ENCODE measurements around the gene EYS.

EYS gene

GRCh38 chr6:64850121-64850520 lies 856.9 kb downstream of the EYS start:
- DNase-seq = no peak
- WGBS = no CpG with 5 or more reads among the region's 1 CpG
- Histone ChIP-seq H4K91ac (ENCODE audit: low read length) (no peak overlapping the region), H3K27me3 (ENCODE audit: control insufficient read depth in 1 of 2, insufficient read depth in 1 of 2, low read length in 2 of 2) (no peaks in the 10 kb centered on the region), H4K8ac (ENCODE audit: low read length) (no peak overlapping the region), H3K79me1 (replicated peaks; ENCODE audit: low read length, poor library complexity, severe bottlenecking) (no peaks in the 10 kb centered on the region), H3K14ac (ENCODE audit: low read length in 2 of 2) (no peak overlapping the region), H3K9me3 (ENCODE audit: control insufficient read depth, low read length) (no peaks in the 10 kb centered on the region), H3K4me3 (ENCODE audit: insufficient read depth in 1 of 2, low read depth in 1 of 2, low read length in 2 of 2) (no peak overlapping the region), H2BK12ac (ENCODE audit: low read length in 2 of 2) (no peak overlapping the region), H3K4me2 (ENCODE audit: low read length, poor library complexity, severe bottlenecking) (no peak overlapping the region), H3K36me3 (ENCODE audit: control insufficient read depth in 1 of 2, insufficient read depth in 2 of 2, low read depth in 1 of 2, low read length in 2 of 2) (no peaks in the 10 kb centered on the region), H2AFZ (ENCODE audit: low read depth, low read length) (no peak overlapping the region), H2BK120ac (ENCODE audit: low read depth, low read length) (no peak overlapping the region), H2BK5ac (ENCODE audit: low read depth, low read length, poor library complexity, severe bottlenecking) (no peak overlapping the region), H2AK5ac (ENCODE audit: low read length, severe bottlenecking) (no peak overlapping the region), H3K4ac (ENCODE audit: low read depth in 1 of 2, low read length in 2 of 2) (no peak overlapping the region), H3K23ac (ENCODE audit: low read length in 2 of 2) (no peak overlapping the region), H3K18ac (ENCODE audit: low read depth in 1 of 2, low read length in 2 of 2) (no peak overlapping the region), H2BK15ac (ENCODE audit: low read depth, poor library complexity, severe bottlenecking) (no peak overlapping the region), H3K27ac (ENCODE audit: low read length, poor library complexity, severe bottlenecking) (no peak overlapping the region), H3K9ac (ENCODE audit: low read length) (no peak overlapping the region), H3K4me1 (ENCODE audit: control insufficient read depth, insufficient read depth, low read depth, low read length) (no peaks in the 10 kb centered on the region)

- H3K14ac ChIP-seq (ENCODE audit: low read length in 2 of 2) = no peak overlapping the region
- no peak overlapping the region for H2BK120ac ChIP-seq (ENCODE audit: low read depth, low read length)
- no peak overlapping the region for H3K9ac ChIP-seq (ENCODE audit: low read length)
- no peak overlapping the region for H3K4me3 ChIP-seq (ENCODE audit: insufficient read depth in 1 of 2, low read depth in 1 of 2, low read length in 2 of 2)
- no peak overlapping the region for H2BK12ac ChIP-seq (ENCODE audit: low read length in 2 of 2)
- H2AFZ ChIP-seq (ENCODE audit: low read depth, low read length) = no peak overlapping the region
- no peak overlapping the region for H3K23ac ChIP-seq (ENCODE audit: low read length in 2 of 2)
- H2BK5ac ChIP-seq (ENCODE audit: low read depth, low read length, poor library complexity, severe bottlenecking) = no peak overlapping the region
- H3K18ac ChIP-seq (ENCODE audit: low read depth in 1 of 2, low read length in 2 of 2) = no peak overlapping the region
- H3K4me2 ChIP-seq (ENCODE audit: low read length, poor library complexity, severe bottlenecking) = no peak overlapping the region
- no peak overlapping the region for H4K91ac ChIP-seq (ENCODE audit: low read length)
- H3K4me1 ChIP-seq (ENCODE audit: control insufficient read depth, insufficient read depth, low read depth, low read length) = no peaks in the 10 kb centered on the region
- 97% methylated on average over 4 of the region's 4 CpGs for WGBS
- DNase-seq = no peak
- H4K8ac ChIP-seq (ENCODE audit: low read length) = no peak overlapping the region
- H2AK5ac ChIP-seq (ENCODE audit: low read length, severe bottlenecking) = no peak overlapping the region
- no peaks in the 10 kb centered on the region for H3K79me1 ChIP-seq (replicated peaks; ENCODE audit: low read length, poor library complexity, severe bottlenecking)
- H2BK15ac ChIP-seq (ENCODE audit: low read depth, poor library complexity, severe bottlenecking) = no peak overlapping the region
- no peak overlapping the region for H3K4ac ChIP-seq (ENCODE audit: low read depth in 1 of 2, low read length in 2 of 2)
- no peaks in the 10 kb centered on the region for H3K36me3 ChIP-seq (ENCODE audit: control insufficient read depth in 1 of 2, insufficient read depth in 2 of 2, low read depth in 1 of 2, low read length in 2 of 2)
- H3K27me3 ChIP-seq (ENCODE audit: control insufficient read depth in 1 of 2, insufficient read depth in 1 of 2, low read length in 2 of 2) = no peaks in the 10 kb centered on the region
- no peak overlapping the region for H3K27ac ChIP-seq (ENCODE audit: low read length, poor library complexity, severe bottlenecking)
- no peaks in the 10 kb centered on the region for H3K9me3 ChIP-seq (ENCODE audit: control insufficient read depth, low read length)
Observed at GRCh38 chr6:64848467-64848866, 858.6 kb downstream of the EYS start.

GRCh38 chr6:64847396-64847795 lies 859.6 kb downstream of the EYS start:
- no peaks in the 10 kb centered on the region for H3K27me3 ChIP-seq (ENCODE audit: control insufficient read depth in 1 of 2, insufficient read depth in 1 of 2, low read length in 2 of 2)
- no peak overlapping the region for H2AK5ac ChIP-seq (ENCODE audit: low read length, severe bottlenecking)
- no peak overlapping the region for H2BK15ac ChIP-seq (ENCODE audit: low read depth, poor library complexity, severe bottlenecking)
- H4K91ac ChIP-seq (ENCODE audit: low read length) = no peak overlapping the region
- no peak for DNase-seq
- no peak overlapping the region for H3K4ac ChIP-seq (ENCODE audit: low read depth in 1 of 2, low read length in 2 of 2)
- H2AFZ ChIP-seq (ENCODE audit: low read depth, low read length) = no peak overlapping the region
- no peak overlapping the region for H3K4me3 ChIP-seq (ENCODE audit: insufficient read depth in 1 of 2, low read depth in 1 of 2, low read length in 2 of 2)
- H3K36me3 ChIP-seq (ENCODE audit: control insufficient read depth in 1 of 2, insufficient read depth in 2 of 2, low read depth in 1 of 2, low read length in 2 of 2) = no peaks in the 10 kb centered on the region
- no peaks in the 10 kb centered on the region for H3K79me1 ChIP-seq (replicated peaks; ENCODE audit: low read length, poor library complexity, severe bottlenecking)
- no peak overlapping the region for H3K18ac ChIP-seq (ENCODE audit: low read depth in 1 of 2, low read length in 2 of 2)
- H2BK5ac ChIP-seq (ENCODE audit: low read depth, low read length, poor library complexity, severe bottlenecking) = no peak overlapping the region
- H2BK120ac ChIP-seq (ENCODE audit: low read depth, low read length) = no peak overlapping the region
- WGBS = 82% methylated on average over 1 of the region's 1 CpG
- no peaks in the 10 kb centered on the region for H3K4me1 ChIP-seq (ENCODE audit: control insufficient read depth, insufficient read depth, low read depth, low read length)
- H2BK12ac ChIP-seq (ENCODE audit: low read length in 2 of 2) = no peak overlapping the region
- no peak overlapping the region for H3K14ac ChIP-seq (ENCODE audit: low read length in 2 of 2)
- H3K9ac ChIP-seq (ENCODE audit: low read length) = no peak overlapping the region
- H3K9me3 ChIP-seq (ENCODE audit: control insufficient read depth, low read length) = no peaks in the 10 kb centered on the region
- H4K8ac ChIP-seq (ENCODE audit: low read length) = no peak overlapping the region
- no peak overlapping the region for H3K4me2 ChIP-seq (ENCODE audit: low read length, poor library complexity, severe bottlenecking)
- no peak overlapping the region for H3K27ac ChIP-seq (ENCODE audit: low read length, poor library complexity, severe bottlenecking)
- H3K23ac ChIP-seq (ENCODE audit: low read length in 2 of 2) = no peak overlapping the region

- Histone ChIP-seq H2AFZ (ENCODE audit: low read depth, low read length) (no peak overlapping the region), H3K27me3 (ENCODE audit: control insufficient read depth in 1 of 2, insufficient read depth in 1 of 2, low read length in 2 of 2) (no peaks in the 10 kb centered on the region), H2BK120ac (ENCODE audit: low read depth, low read length) (no peak overlapping the region), H3K23ac (ENCODE audit: low read length in 2 of 2) (no peak overlapping the region), H3K9ac (ENCODE audit: low read length) (no peak overlapping the region), H2BK5ac (ENCODE audit: low read depth, low read length, poor library complexity, severe bottlenecking) (no peak overlapping the region), H2BK15ac (ENCODE audit: low read depth, poor library complexity, severe bottlenecking) (no peak overlapping the region), H3K4me2 (ENCODE audit: low read length, poor library complexity, severe bottlenecking) (no peak overlapping the region), H3K27ac (ENCODE audit: low read length, poor library complexity, severe bottlenecking) (no peak overlapping the region), H3K18ac (ENCODE audit: low read depth in 1 of 2, low read length in 2 of 2) (no peak overlapping the region), H3K79me1 (replicated peaks; ENCODE audit: low read length, poor library complexity, severe bottlenecking) (no peaks in the 10 kb centered on the region), H3K14ac (ENCODE audit: low read length in 2 of 2) (no peak overlapping the region), H3K4ac (ENCODE audit: low read depth in 1 of 2, low read length in 2 of 2) (no peak overlapping the region), H3K36me3 (ENCODE audit: control insufficient read depth in 1 of 2, insufficient read depth in 2 of 2, low read depth in 1 of 2, low read length in 2 of 2) (no peaks in the 10 kb centered on the region), H2BK12ac (ENCODE audit: low read length in 2 of 2) (no peak overlapping the region), H3K4me3 (ENCODE audit: insufficient read depth in 1 of 2, low read depth in 1 of 2, low read length in 2 of 2) (no peak overlapping the region), H2AK5ac (ENCODE audit: low read length, severe bottlenecking) (no peak overlapping the region), H4K91ac (ENCODE audit: low read length) (no peak overlapping the region), H3K9me3 (ENCODE audit: control insufficient read depth, low read length) (no peaks in the 10 kb centered on the region), H4K8ac (ENCODE audit: low read length) (no peak overlapping the region), H3K4me1 (ENCODE audit: control insufficient read depth, insufficient read depth, low read depth, low read length) (no peaks in the 10 kb centered on the region)
- DNase-seq = peak; percentile 21
Observed at GRCh38 chr6:64838726-64839125, 868.3 kb downstream of the EYS start.

All from mesenchymal stem cell (in vitro differentiated cells and primary cell).